H1 (cell line): ENCODE measurements around the gene ARL6IP5. TPM values are rescaled to one million over a fixed set of nuclear protein-coding genes. Genes with fewer than 3 reads are reported as not detected.
A peak's percentile ranks its signal among the peaks of the same experiment; 100 is the strongest.

Source experiments
- CTCF ChIA-PET: fragments of 300-600 bp; sonication (Branson Sonifier 250); formaldehyde crosslinking; loops from one replicate; lab custom pipeline; 2021; ENCODE audit not compliant: partially characterized antibody; lab: Charles Lee
- POLR2A ChIA-PET: fragments of 300-600 bp; sonication (Branson Sonifier 250); formaldehyde crosslinking; loops from one replicate; lab custom pipeline; 2021; ENCODE audit warnings: inconsistent platforms; ENCODE audit not compliant: partially characterized antibody; lab: Charles Lee
- DNase-seq, 2 experiments: peaks; one replicate each; pipeline versions ENCODE4 v3.0.0 to v3.0.0-alpha.2; 2010 to 2022; ENCODE audit warnings: low spot score in 2 of 2, low read depth in 1 of 2, mixed read lengths in 1 of 2
- FAIRE-seq: peaks from 2 replicates; lab custom pipeline; 2011; peaks lifted over from hg19 to GRCh38; lab: Jason Lieb, UNC
- H2AFZ ChIP-seq: 2 replicates; pipeline ENCODE4 v1.8.1; 2012; ENCODE audit warnings: low read length, inconsistent platforms
- H2AK5ac ChIP-seq: 2 replicates; pipeline ENCODE4 v1.6.1; 2013; ENCODE audit warnings: low read depth, low read length
- H2BK120ac ChIP-seq: replicated peaks from 2 replicates; pipeline ENCODE3; 2013; ENCODE audit warnings: low read depth, low read length, inconsistent platforms
- H2BK12ac ChIP-seq: 2 replicates; pipeline ENCODE4 v1.6.1; 2013; ENCODE audit warnings: low read depth, low read length
- H2BK15ac ChIP-seq: 2 replicates; pipeline ENCODE4 v1.6.1; 2013; ENCODE audit warnings: low read length
- H2BK20ac ChIP-seq: 2 replicates; pipeline ENCODE4 v1.6.1; 2013; ENCODE audit warnings: low read length
- H2BK5ac ChIP-seq: 2 replicates; pipeline ENCODE4 v1.6.1; 2013; ENCODE audit warnings: low read depth, low read length
- H3K14ac ChIP-seq: 2 replicates; pipeline ENCODE4 v1.6.1; 2013; ENCODE audit warnings: inconsistent platforms; ENCODE audit not compliant: insufficient read length
- H3K18ac ChIP-seq: 2 replicates; pipeline ENCODE4 v1.6.1; 2013; ENCODE audit warnings: low read length; ENCODE audit errors: extremely low read depth
- H3K23ac ChIP-seq: 2 replicates; pipeline ENCODE4 v1.6.1; 2013; ENCODE audit warnings: inconsistent platforms; ENCODE audit not compliant: insufficient read length
- H3K23me2 ChIP-seq: 2 replicates; pipeline ENCODE4 v1.6.1; 2013; ENCODE audit warnings: low read depth, low read length
- H3K27ac ChIP-seq: 2 replicates; pipeline ENCODE4 v1.6.1; 2011; ENCODE audit warnings: low read depth, low read length, inconsistent platforms
- H3K27me3 ChIP-seq, 4 experiments: replicated peaks in 1 of 4; 1 replicate in 1 of 4; 2 replicates in 3 of 4; pipeline versions ENCODE4 v1.6.1 to v1.8.1; 2011 to 2013; ENCODE audit warnings: low read length in 3 of 4, mild to moderate bottlenecking in 3 of 4, inconsistent platforms in 2 of 4, mixed read lengths in 2 of 4, moderate library complexity in 1 of 4; ENCODE audit not compliant: control insufficient read depth in 3 of 4, insufficient read depth in 3 of 4; ENCODE audit errors: extremely low read depth in 1 of 4
- H3K36me3 ChIP-seq, 4 experiments: 2 replicates each; pipeline versions ENCODE4 v1.6.1 to v1.8.1; 2011 to 2013; ENCODE audit warnings: mild to moderate bottlenecking in 4 of 4, low read length in 3 of 4, moderate library complexity in 2 of 4, control low read depth in 1 of 4, inconsistent platforms in 1 of 4; ENCODE audit not compliant: insufficient read depth in 4 of 4, control insufficient read depth in 2 of 4
- H3K4ac ChIP-seq: replicated peaks from 2 replicates; pipeline ENCODE3; 2013; ENCODE audit warnings: low read length, low read depth, mixed read lengths, inconsistent platforms; ENCODE audit not compliant: insufficient read length
- H3K4me1 ChIP-seq, 4 experiments: replicated peaks in 1 of 4; 1 replicate in 1 of 4; 2 replicates in 3 of 4; pipeline versions ENCODE4 v1.6.1 to v1.8.1; 2011 to 2013; ENCODE audit warnings: low read length in 3 of 4, inconsistent platforms in 2 of 4, mixed read lengths in 1 of 4; ENCODE audit not compliant: insufficient read depth in 4 of 4, control insufficient read depth in 3 of 4
- H3K4me2 ChIP-seq, 2 experiments: 2 replicates each; pipeline versions ENCODE4 v1.6.1 to v1.8.1; 2011 to 2013; ENCODE audit warnings: low read depth in 2 of 2, low read length in 2 of 2, control low read depth in 1 of 2, inconsistent platforms in 1 of 2, mild to moderate bottlenecking in 1 of 2; ENCODE audit not compliant: insufficient read depth in 1 of 2
- H3K4me3 ChIP-seq, 4 experiments: fragments of 200-600, 300-600 bp in 1 of 4; sonication (generic), shearing (Covaris generic), sonication (Bioruptor Twin) in 1 of 4; 2 replicates each; pipeline versions ENCODE4 v1.5.1 to v1.8.1; 2011 to 2016; ENCODE audit warnings: low read length in 4 of 4, low read depth in 3 of 4, control low read depth in 2 of 4, inconsistent platforms in 2 of 4, mild to moderate bottlenecking in 2 of 4, mixed read lengths in 1 of 4, moderate library complexity in 1 of 4; ENCODE audit not compliant: insufficient read depth in 2 of 4; ENCODE audit errors: extremely low read depth in 1 of 4
- H3K56ac ChIP-seq: replicated peaks from 2 replicates; pipeline ENCODE3; 2013; ENCODE audit warnings: low read depth, mild to moderate bottlenecking, mixed read lengths, low read length, inconsistent platforms; ENCODE audit not compliant: insufficient read length
- H3K79me1 ChIP-seq: 2 replicates; pipeline ENCODE4 v1.6.1; 2013; ENCODE audit warnings: low read depth, low read length, control low read depth
- H3K79me2 ChIP-seq, 2 experiments: 2 replicates each; pipeline versions ENCODE4 v1.6.1 to v1.8.1; 2012 to 2013; ENCODE audit warnings: low read length in 2 of 2, mild to moderate bottlenecking in 2 of 2, inconsistent platforms in 1 of 2; ENCODE audit not compliant: insufficient read depth in 2 of 2, control insufficient read depth in 1 of 2
- H3K9ac ChIP-seq, 4 experiments: replicated peaks in 1 of 4; 1 replicate in 1 of 4; 2 replicates in 3 of 4; pipeline versions ENCODE4 v1.6.1 to v1.8.1; 2011 to 2013; ENCODE audit warnings: low read depth in 3 of 4, low read length in 3 of 4, control low read depth in 2 of 4, mild to moderate bottlenecking in 2 of 4, moderate library complexity in 2 of 4, inconsistent platforms in 1 of 4; ENCODE audit errors: extremely low read depth in 1 of 4
- H3K9me3 ChIP-seq, 2 experiments: 2 replicates each; pipeline versions ENCODE4 v1.6.1 to v1.8.1; 2012 to 2013; ENCODE audit warnings: mild to moderate bottlenecking in 2 of 2, moderate library complexity in 2 of 2, control low read depth in 1 of 2, inconsistent platforms in 1 of 2, low read depth in 1 of 2, low read length in 1 of 2, mixed read lengths in 1 of 2; ENCODE audit not compliant: insufficient read depth in 2 of 2
- H4K20me1 ChIP-seq, 2 experiments: replicated peaks in 1 of 2; 2 replicates each; pipeline versions ENCODE3 to v1.8.1; 2011 to 2013; ENCODE audit warnings: inconsistent platforms in 2 of 2, low read length in 2 of 2, mild to moderate bottlenecking in 1 of 2; ENCODE audit not compliant: insufficient read depth in 2 of 2, control insufficient read depth in 1 of 2
- H4K5ac ChIP-seq: 2 replicates; pipeline ENCODE4 v1.6.1; 2013; ENCODE audit warnings: low read length, low read depth, mixed read lengths, inconsistent platforms; ENCODE audit not compliant: insufficient read length
- H4K8ac ChIP-seq: 2 replicates; pipeline ENCODE4 v1.8.0; 2013; ENCODE audit warnings: mild to moderate bottlenecking, moderate library complexity, low read length, inconsistent platforms; ENCODE audit not compliant: insufficient read depth; ENCODE audit errors: extremely low read depth
- H4K91ac ChIP-seq: replicated peaks from 2 replicates; pipeline ENCODE3; 2013; ENCODE audit warnings: low read length, mixed read lengths, inconsistent platforms; ENCODE audit not compliant: insufficient read length
- ASH2L ChIP-seq: fragments of 200-600, 300-600 bp; sonication (generic); IDR thresholded peaks from one replicate; pipeline ENCODE4 v1.7.1; 2017; ENCODE audit warnings: low read length
- BRCA1 ChIP-seq: IDR thresholded peaks from 2 replicates; pipeline ENCODE4 v1.6.1; 2012; ENCODE audit warnings: low read depth, low read length, improper control_type of control experiment
- EGR1 ChIP-seq: IDR thresholded peaks from 2 replicates; pipeline ENCODE4 v1.6.1; 2011; ENCODE audit warnings: low read depth, low read length, borderline replicate concordance
- FOSL1 ChIP-seq: IDR thresholded peaks from 2 replicates; pipeline ENCODE4 v1.6.1; 2011; ENCODE audit warnings: mild to moderate bottlenecking, low read depth, low read length, moderate library complexity; ENCODE audit not compliant: insufficient read depth
- HDAC6 ChIP-seq: IDR thresholded peaks from one replicate; pipeline ENCODE4 v1.7.1; 2012; ENCODE audit warnings: low read depth, mild to moderate bottlenecking, inconsistent platforms, low read length, moderate library complexity
- NANOG ChIP-seq: IDR thresholded peaks from 2 replicates; pipeline ENCODE4 v1.6.1; 2011; ENCODE audit warnings: low read length, low read depth, mild to moderate bottlenecking, inconsistent platforms; ENCODE audit not compliant: insufficient read depth, poor library complexity, severe bottlenecking
- POLR2AphosphoS5 ChIP-seq: IDR thresholded peaks from 2 replicates; pipeline ENCODE4 v1.6.1; 2011; ENCODE audit warnings: low read depth, low read length
- POU5F1 ChIP-seq: IDR thresholded peaks from 2 replicates; pipeline ENCODE4 v1.6.1; 2011; ENCODE audit warnings: low read depth, mild to moderate bottlenecking, low read length, moderate library complexity
- SIN3A ChIP-seq, 2 experiments: IDR thresholded peaks in 1 of 2; conservative IDR thresholded peaks in 1 of 2; 2 replicates each; pipeline ENCODE4 v1.6.1; 2011 to 2012; ENCODE audit warnings: low read length in 2 of 2, improper control_type of control experiment in 1 of 2, low read depth in 1 of 2, mild to moderate bottlenecking in 1 of 2
- SIRT6 ChIP-seq: IDR thresholded peaks from one replicate; pipeline ENCODE4 v1.7.1; 2012; ENCODE audit warnings: low read length, inconsistent platforms
- SP2 ChIP-seq: IDR thresholded peaks from 2 replicates; pipeline ENCODE4 v1.6.1; 2012; ENCODE audit warnings: mild to moderate bottlenecking, low read length, inconsistent platforms
- TAF1 ChIP-seq: IDR thresholded peaks from 2 replicates; pipeline ENCODE4 v1.6.1; 2011; ENCODE audit warnings: mild to moderate bottlenecking, low read depth, low read length
- TAF7 ChIP-seq: optimal IDR thresholded peaks from 2 replicates; pipeline ENCODE3; 2011; ENCODE audit warnings: low read depth, mild to moderate bottlenecking, inconsistent platforms, low read length, moderate library complexity, borderline replicate concordance
- YY1 ChIP-seq: IDR thresholded peaks from 2 replicates; pipeline ENCODE4 v1.6.1; 2011; ENCODE audit warnings: low read depth, mild to moderate bottlenecking, low read length
- WGBS, 2 experiments: shearing (Covaris generic) in 1 of 2; methylation state at CpG; one replicate each; pipeline versions ENCODE4 v1.1.6 to v1.1.7; 2013 to 2015; ENCODE audit warnings: low lambda C conversion rate in 2 of 2, mixed read lengths in 2 of 2, inconsistent platforms in 1 of 2, low coverage in 1 of 2, missing lambda C conversion rate in 1 of 2; ENCODE audit not compliant: insufficient replicate concordance in 2 of 2, insufficient coverage in 1 of 2, insufficient read length in 1 of 2; ENCODE audit errors: extremely low coverage in 1 of 2, missing lambda C conversion rate in 1 of 2; 5-methylcytosine and 5-hydroxymethylcytosine counted together
- polyA plus RNA-seq, 7 experiments: library from polyadenylated mRNA; depleted of rRNA in 3 of 7; stranded (reverse) in 5 of 7; unstranded in 2 of 7; fragments of >200 nt in 5 of 7; fragments of 200-250 nt in 2 of 7; gene quantifications; 1 replicate in 5 of 7; 2 replicates in 1 of 7; 4 replicates in 1 of 7; pipeline versions ENCODE4 v1.2.1 to v1.2.3, GENCODE V29; 2011 to 2013; ENCODE audit warnings: missing spikeins in 2 of 7, mixed read lengths in 2 of 7
- total RNA-seq: library from RNA; stranded (reverse); fragmentation: NEBNext Ultra II Directional; extraction: Animal tissue kit (Norgen Biotek cat#: 25700); gene quantifications from 2 replicates; pipeline ENCODE4 v1.2.1, GENCODE V29; 2021

The ARL6IP5 gene
- total and polyA plus RNA-seq, 2 of the 8 experiments (the other 6 are each of a cell fraction or from before 2014, with no cell fraction given), result 24.9 to 30.1 TPM

GRCh38 chr3:69144631-69145245 lies 60.0 kb downstream of the ARL6IP5 start:
- peak overlapping the region; percentile 43 to 47; a peak in 3 of 4 replicates for H3K4me2 ChIP-seq
- no peak overlapping the region for H2BK15ac ChIP-seq
- POLR2A ChIA-PET, result interaction anchor here (0.6 kb wide), 1 partner anchor 24 kb away, joined by 3 read pairs; no protein-coding TSS in a partner anchor
- TF ChIP-seq SIRT6 (no peak), TAF1 (no peak), HDAC6 (no peak), SP2 (no peak), SIN3A (conservative IDR thresholded peaks at IDR 0.05 in 1 of 2, IDR thresholded peaks at IDR 0.05 in 1 of 2; ENCODE audit: low read depth in 1 of 2, low read length in 2 of 2) (no peak), TAF7 (no peak), NANOG (peak; percentile 87), YY1 (0 out of 2 replicates have a peak, but pooled peaks have one; percentile 22), FOSL1 (no peak), POU5F1 (no peak), ASH2L (peak; percentile 38), EGR1 (no peak), BRCA1 (no peak), POLR2AphosphoS5 (peak; percentile 67)

More at GRCh38 chr3:69144631-69145245, 60.0 kb downstream of the ARL6IP5 start:
- no peak overlapping the region for H3K23ac ChIP-seq
- H3K14ac ChIP-seq, result no peak overlapping the region
- no peak overlapping the region for H2AK5ac ChIP-seq
- H4K8ac ChIP-seq, result no peak overlapping the region
- no peaks in the 10 kb centered on the region for H4K20me1 ChIP-seq
- no peak overlapping the region for H2BK12ac ChIP-seq
- DNase-seq (peak; percentile 41 to 58), FAIRE-seq (peak; percentile 96)
- H3K27ac ChIP-seq, result no peak overlapping the region
- H2BK120ac ChIP-seq, result no peak overlapping the region
- H4K5ac ChIP-seq, result no peak overlapping the region
- no peak overlapping the region for H2AFZ ChIP-seq
- CTCF ChIA-PET, result interaction anchor here (0.7 to 2.1 kb wide), 12 partner anchors 10 to 282 kb away, joined by 3 to 12 read pairs (median 4); no protein-coding TSS in a partner anchor
- H2BK20ac ChIP-seq, result no peak overlapping the region
- no peak overlapping the region for H3K4ac ChIP-seq
- H3K23me2 ChIP-seq, result no peaks in the 10 kb centered on the region
- peaks cover 0 to 6% (median 4%) of the 10 kb centered on the region in 4 experiments; a peak in 5 of 7 replicates for H3K4me1 ChIP-seq
- H4K91ac ChIP-seq, result no peak overlapping the region
- no peak overlapping the region for H2BK5ac ChIP-seq
- H3K79me2 ChIP-seq, result no peaks in the 10 kb centered on the region
- 24% methylated on average over 3 of the region's 3 CpGs; no CpG with 5 or more reads in 1 of the 2 experiments for WGBS, 2 experiments
- peaks cover 0 to 6% (median 3%) of the 10 kb centered on the region in 4 experiments; a peak in 3 of 7 replicates for H3K27me3 ChIP-seq
- H3K79me1 ChIP-seq, result no peaks in the 10 kb centered on the region
- H3K56ac ChIP-seq, result no peak overlapping the region
- no peak overlapping the region for H3K9ac ChIP-seq
- no peaks in the 10 kb centered on the region for H3K36me3 ChIP-seq
- H3K18ac ChIP-seq, result no peak overlapping the region
- H3K4me3 ChIP-seq, result no peak overlapping the region
- no peaks in the 10 kb centered on the region for H3K9me3 ChIP-seq
